Liver (tissue), 3 donors: Measurements from ENCODE around the gene SMURF2.

Experiments
- ATF3 ChIP-seq: IDR thresholded peaks from 2 replicates; pipeline ENCODE4 v1.6.1; 2016; ENCODE audit warnings: antibody characterized with exemption
- CTCF ChIP-seq: fragments of 150-350 bp; IDR thresholded peaks from 2 replicates; pipeline ENCODE4 v1.5.1; 2017; ENCODE audit warnings: improper control_type of control experiment, low read depth, low read length; ENCODE audit not compliant: missing input control
- JUND ChIP-seq, 2 donors: IDR thresholded peaks; 2 replicates each; pipeline ENCODE4 v1.6.1; 2016; ENCODE audit warnings: antibody characterized with exemption in 2 of 2
- MAX ChIP-seq: IDR thresholded peaks from 2 replicates; pipeline ENCODE4 v1.6.1; 2016; ENCODE audit warnings: antibody characterized with exemption
- NR2F2 ChIP-seq: IDR thresholded peaks from 2 replicates; pipeline ENCODE4 v1.6.1; 2016; ENCODE audit warnings: antibody characterized with exemption
- RAD21 ChIP-seq, 2 donors: IDR thresholded peaks; 2 replicates each; pipeline ENCODE4 v1.6.1; 2016; ENCODE audit warnings: antibody characterized with exemption in 2 of 2, mild to moderate bottlenecking in 2 of 2
- REST ChIP-seq: IDR thresholded peaks from 2 replicates; pipeline ENCODE4 v1.6.1; 2016; ENCODE audit warnings: antibody characterized with exemption, mild to moderate bottlenecking
- donor health status: healthy.
- donor health status: healthy.

GRCh38 chr17:64628641-64629040 is 33.5 kb downstream of the SMURF2 start:
- TF ChIP-seq MAX = no peak
- no peak for TF ChIP-seq CTCF
- TF ChIP-seq REST = no peak
- TF ChIP-seq NR2F2 = no peak
- no peak for TF ChIP-seq RAD21 (IDR thresholded peaks at IDR 0.05)
- TF ChIP-seq JUND (IDR thresholded peaks at IDR 0.05) = no peak
- TF ChIP-seq ATF3 = no peak
